Smooth muscle cell (in vitro differentiated cells): ENCODE results near the gene AP3M1. TPM values are rescaled to one million over a fixed set of nuclear protein-coding genes. Genes with fewer than 3 reads are reported as not detected.
"Not testable (repeated sequence)": the region's sequence is repeated elsewhere in the genome, so short reads cannot be mapped to it uniquely, and the experiment has no call there.

ENCODE experiments used
- DNase-seq: peaks from one replicate; lab custom pipeline; 2025; ENCODE audit not compliant: unreplicated experiment; lab: John Stamatoyannopoulos, UW
- H2AFZ ChIP-seq: fragments of 200-600 bp; sonication (generic); 2 replicates; pipeline ENCODE4 v1.6.0; 2016; ENCODE audit warnings: antibody characterized with exemption, low read depth, mild to moderate bottlenecking
- H3F3A ChIP-seq: fragments of 200-600 bp; sonication (generic); 2 replicates; pipeline ENCODE4 v1.6.0; 2017; ENCODE audit warnings: antibody characterized with exemption, low read depth
- H3K27ac ChIP-seq: fragments of 200-600 bp; sonication (generic); 2 replicates; pipeline ENCODE4 v1.5.1; 2016; ENCODE audit warnings: low read depth, mild to moderate bottlenecking
- H3K27me3 ChIP-seq: fragments of 200-600 bp; sonication (generic); 2 replicates; pipeline ENCODE4 v1.6.1; 2016; ENCODE audit warnings: low read depth, mild to moderate bottlenecking
- H3K36me3 ChIP-seq: fragments of 200-600 bp; sonication (generic); 2 replicates; pipeline ENCODE4 v1.5.1; 2016; ENCODE audit warnings: low read depth
- H3K4me1 ChIP-seq: fragments of 200-600 bp; sonication (generic); 2 replicates; pipeline ENCODE4 v1.5.1; 2016; ENCODE audit warnings: low read depth
- H3K4me2 ChIP-seq: fragments of 200-600 bp; sonication (generic); 2 replicates; pipeline ENCODE4 v1.6.0; 2016; ENCODE audit warnings: mild to moderate bottlenecking
- H3K4me3 ChIP-seq: fragments of 200-600 bp; sonication (generic); 2 replicates; pipeline ENCODE4 v1.5.1; 2016; ENCODE audit warnings: mild to moderate bottlenecking
- H3K79me2 ChIP-seq: fragments of 200-600 bp; sonication (generic); 2 replicates; pipeline ENCODE4 v1.6.0; 2016; ENCODE audit warnings: low read depth, mild to moderate bottlenecking
- H3K9ac ChIP-seq: fragments of 200-600 bp; sonication (generic); 2 replicates; pipeline ENCODE4 v1.6.0; 2016; ENCODE audit warnings: low read depth
- H3K9me3 ChIP-seq: fragments of 200-600 bp; sonication (generic); replicated peaks from 2 replicates; pipeline ENCODE4 v1.5.1; 2016; ENCODE audit warnings: low read depth
- H4K20me1 ChIP-seq: fragments of 200-600 bp; sonication (generic); 2 replicates; pipeline ENCODE4 v1.6.0; 2016; ENCODE audit warnings: low read depth
- CTCF ChIP-seq: fragments of 200-600 bp; sonication (generic); IDR thresholded peaks from 2 replicates; pipeline ENCODE4 v1.5.1; 2017; ENCODE audit warnings: borderline replicate concordance, mild to moderate bottlenecking, antibody characterized with exemption; ENCODE audit not compliant: insufficient read depth, poor library complexity, severe bottlenecking
- WGBS: methylation state at CpG from one replicate; pipeline ENCODE4 v1.1.7; 2016; ENCODE audit warnings: low lambda C conversion rate; 5-methylcytosine and 5-hydroxymethylcytosine counted together
- polyA plus RNA-seq: library from polyadenylated mRNA; unstranded; fragments of >200 nt; fragmentation: Nextera tagmentation; extraction: Ambion mirVana; gene quantifications from 2 replicates; pipeline ENCODE4 v1.2.1, GENCODE V29; 2016
- total RNA-seq: library from RNA; depleted of rRNA; stranded (reverse); fragments of >200 nt; gene quantifications from 2 replicates; pipeline ENCODE4 v1.2.3, GENCODE V29; 2014

The AP3M1 gene
- total and polyA plus RNA-seq, 2 experiments from 2014 or later = 18.3 to 29.3 TPM

- H3K4me1 ChIP-seq = no peaks in the 10 kb centered on the region
- no peak overlapping the region for H3K4me2 ChIP-seq
- no peak for TF ChIP-seq CTCF
- H3K79me2 ChIP-seq = peaks cover 54% of the 10 kb centered on the region
- H4K20me1 ChIP-seq = peaks cover 72% of the 10 kb centered on the region
- H3K27ac ChIP-seq = no peak overlapping the region
- no peak for DNase-seq
- peaks cover under 1% of the 10 kb centered on the region for H3F3A ChIP-seq
- H3K27me3 ChIP-seq = no peaks in the 10 kb centered on the region
- WGBS = 98% methylated on average over 2 of the region's 2 CpGs
- H3K36me3 ChIP-seq = peaks cover 23% of the 10 kb centered on the region
- H3K9ac ChIP-seq = no peak overlapping the region
- no peak overlapping the region for H2AFZ ChIP-seq
- no peak overlapping the region for H3K4me3 ChIP-seq
- no peaks in the 10 kb centered on the region for H3K9me3 ChIP-seq
Observed at GRCh38 chr10:74140553-74140952, 10.1 kb downstream of the AP3M1 start.

DNA sequence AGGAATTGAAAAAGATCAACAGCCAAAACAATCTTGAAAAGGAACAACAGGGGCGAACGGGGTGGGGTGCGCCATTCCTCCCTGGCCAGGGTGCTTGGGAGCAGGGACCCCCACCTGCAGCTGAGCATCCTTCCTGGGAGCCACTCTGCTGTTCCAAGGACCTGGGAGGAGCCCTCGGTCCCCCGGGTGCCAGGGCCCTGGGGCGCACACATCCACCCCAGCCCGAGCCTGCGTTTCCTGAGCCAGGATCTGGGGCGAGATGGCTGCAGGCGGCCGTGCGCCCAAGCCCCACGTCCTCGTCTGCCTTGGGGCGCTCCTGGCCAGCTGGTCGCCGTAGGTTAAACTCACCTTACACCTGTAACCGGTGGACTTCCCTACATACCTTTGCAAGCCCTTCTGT, 10.6 kb downstream of the AP3M1 start:
- H2AFZ ChIP-seq = no peak overlapping the region
- 96% methylated on average over 18 of the region's 18 CpGs for WGBS
- H3K27me3 ChIP-seq = no peaks in the 10 kb centered on the region
- no peak overlapping the region for H3K9ac ChIP-seq
- no peak overlapping the region for H3K4me2 ChIP-seq
- no peak for DNase-seq
- no peaks in the 10 kb centered on the region for H3F3A ChIP-seq
- no peaks in the 10 kb centered on the region for H3K9me3 ChIP-seq
- peaks cover 27% of the 10 kb centered on the region for H3K36me3 ChIP-seq
- H3K4me1 ChIP-seq = no peaks in the 10 kb centered on the region
- TF ChIP-seq CTCF = no peak
- H3K79me2 ChIP-seq = peaks cover 54% of the 10 kb centered on the region
- peaks cover 66% of the 10 kb centered on the region for H4K20me1 ChIP-seq
- no peak overlapping the region for H3K27ac ChIP-seq
- H3K4me3 ChIP-seq = no peak overlapping the region

GRCh38 chr10:74138596-74138995, 12.0 kb downstream of the AP3M1 start:
- Histone ChIP-seq H3K79me2 (peaks cover 44% of the 10 kb centered on the region), H4K20me1 (peaks cover 52% of the 10 kb centered on the region), H3K36me3 (peaks cover 27% of the 10 kb centered on the region)
- not testable (repeated sequence) for H3K4me3 ChIP-seq, H3K9ac ChIP-seq, H3F3A ChIP-seq, H3K27me3 ChIP-seq, H3K4me1 ChIP-seq, H2AFZ ChIP-seq, H3K4me2 ChIP-seq, H3K9me3 ChIP-seq, DNase-seq, H3K27ac ChIP-seq
- 98% methylated on average over 5 of the region's 5 CpGs for WGBS

- no peak overlapping the region for H2AFZ ChIP-seq
- H3K79me2 ChIP-seq = peaks cover 38% of the 10 kb centered on the region
- no peak for TF ChIP-seq CTCF
Observed at GRCh38 chr10:74137992-74138391, 12.6 kb downstream of the AP3M1 start.

More at GRCh38 chr10:74137992-74138391, 12.6 kb downstream of the AP3M1 start:
- Histone ChIP-seq H3K4me3 (no peak overlapping the region), H3K9ac (no peak overlapping the region), H3K27ac (no peak overlapping the region), H3K4me2 (no peak overlapping the region), H4K20me1 (peaks cover 46% of the 10 kb centered on the region), H3K9me3 (no peaks in the 10 kb centered on the region), H3F3A (no peaks in the 10 kb centered on the region), H3K36me3 (peaks cover 27% of the 10 kb centered on the region), H3K27me3 (no peaks in the 10 kb centered on the region), H3K4me1 (no peaks in the 10 kb centered on the region)
- DNase-seq = no peak
- 97% methylated on average over 5 of the region's 5 CpGs for WGBS
